Brain microvascular endothelial cell (primary cell): ENCODE measurements around the gene HOXA10.

ENCODE experiments used
- DNase-seq: peaks from one replicate; pipeline ENCODE4 v3.0.0-alpha.2; 2020
- H3K27ac ChIP-seq: fragments of 250-450 bp; sonication (Bioruptor Pico); 2 replicates; pipeline ENCODE4 v1.5.1; 2020; ENCODE audit warnings: mild to moderate bottlenecking, moderate library complexity
- H3K27me3 ChIP-seq: fragments of 250-450 bp; sonication (Bioruptor Pico); replicated peaks from 2 replicates; pipeline ENCODE4 v1.5.1; 2020; ENCODE audit warnings: mild to moderate bottlenecking
- H3K36me3 ChIP-seq: fragments of 250-450 bp; sonication (Bioruptor Pico); replicated peaks from 2 replicates; pipeline ENCODE4 v1.5.1; 2020; ENCODE audit warnings: mild to moderate bottlenecking
- H3K4me3 ChIP-seq: 2 replicates; pipeline ENCODE4 v1.5.1; 2011; ENCODE audit warnings: low read depth, mild to moderate bottlenecking, control low read depth, low read length, moderate library complexity
- in situ Hi-C: cut with HindIII; loops from 2 replicates; pipeline ENCODE4 v1.10.0; 2017; ENCODE audit warnings: low sequenced_read_pairs, low pct_ligation_motif_present
- TF ChIP-seq, protein P1 (sequence below): IDR thresholded peaks from 2 replicates; pipeline ENCODE4 v1.5.1; 2011; ENCODE audit warnings: low read depth, mild to moderate bottlenecking, moderate library complexity, low read length, control low read depth, inconsistent platforms; ENCODE audit errors: missing control alignments

Gene HOXA10

DNA sequence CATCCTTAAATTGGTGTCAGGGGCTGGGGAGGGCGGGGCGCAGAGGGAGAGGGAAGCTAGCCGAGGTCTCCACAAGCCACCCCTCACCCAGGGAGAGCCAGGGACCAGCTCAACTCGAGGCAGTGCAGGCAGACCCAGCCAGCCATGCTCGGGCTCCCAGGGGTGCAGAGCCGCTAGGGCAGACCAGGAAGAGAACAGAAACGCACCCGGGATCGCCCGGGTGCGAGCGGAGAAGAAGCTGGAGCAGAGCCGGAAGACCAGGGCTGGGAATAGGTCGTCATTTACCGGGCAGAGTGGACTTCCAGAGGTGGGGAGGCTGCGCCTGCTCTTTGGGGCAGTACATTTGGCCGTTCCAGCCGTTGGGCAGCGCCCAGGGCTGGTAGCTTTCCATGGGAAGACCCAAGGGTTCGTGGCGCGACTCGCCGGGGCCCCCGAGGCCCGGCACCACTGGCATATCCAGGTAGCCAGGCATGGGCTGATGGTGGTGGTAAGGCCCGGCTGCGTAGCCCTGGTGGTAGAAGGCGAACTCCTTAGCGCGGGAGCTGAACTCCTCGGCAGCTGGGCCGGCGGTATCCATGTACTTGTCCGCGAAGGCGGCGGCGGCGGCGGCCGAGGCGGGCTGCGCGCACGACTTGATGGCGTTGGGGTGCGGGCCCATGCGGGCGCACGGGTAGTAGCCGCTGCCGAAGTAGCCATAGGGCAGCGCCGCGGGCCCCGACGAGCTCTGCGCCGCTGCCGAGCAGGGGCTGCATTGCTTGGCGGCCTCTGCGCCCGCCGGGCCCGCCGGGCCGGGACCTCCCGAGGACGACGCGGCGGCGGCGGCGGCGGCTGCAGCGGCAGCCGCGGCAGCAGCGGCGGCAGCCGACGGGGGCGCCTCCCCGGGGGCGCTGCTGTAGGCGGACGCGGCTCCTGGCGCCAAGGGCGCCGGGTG, 25.0 kb upstream of the HOXA10 start:
- Histone ChIP-seq H3K4me3 (no peak overlapping the region), H3K27me3 (peaks cover 91% of the 10 kb centered on the region), H3K27ac (no peak overlapping the region), H3K36me3 (no peaks in the 10 kb centered on the region)
- in situ Hi-C loops, result no loop called here
- TF ChIP-seq, protein P1, sequence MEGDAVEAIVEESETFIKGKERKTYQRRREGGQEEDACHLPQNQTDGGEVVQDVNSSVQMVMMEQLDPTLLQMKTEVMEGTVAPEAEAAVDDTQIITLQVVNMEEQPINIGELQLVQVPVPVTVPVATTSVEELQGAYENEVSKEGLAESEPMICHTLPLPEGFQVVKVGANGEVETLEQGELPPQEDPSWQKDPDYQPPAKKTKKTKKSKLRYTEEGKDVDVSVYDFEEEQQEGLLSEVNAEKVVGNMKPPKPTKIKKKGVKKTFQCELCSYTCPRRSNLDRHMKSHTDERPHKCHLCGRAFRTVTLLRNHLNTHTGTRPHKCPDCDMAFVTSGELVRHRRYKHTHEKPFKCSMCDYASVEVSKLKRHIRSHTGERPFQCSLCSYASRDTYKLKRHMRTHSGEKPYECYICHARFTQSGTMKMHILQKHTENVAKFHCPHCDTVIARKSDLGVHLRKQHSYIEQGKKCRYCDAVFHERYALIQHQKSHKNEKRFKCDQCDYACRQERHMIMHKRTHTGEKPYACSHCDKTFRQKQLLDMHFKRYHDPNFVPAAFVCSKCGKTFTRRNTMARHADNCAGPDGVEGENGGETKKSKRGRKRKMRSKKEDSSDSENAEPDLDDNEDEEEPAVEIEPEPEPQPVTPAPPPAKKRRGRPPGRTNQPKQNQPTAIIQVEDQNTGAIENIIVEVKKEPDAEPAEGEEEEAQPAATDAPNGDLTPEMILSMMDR, result no peak
- DNase-seq, result no peak

DNA sequence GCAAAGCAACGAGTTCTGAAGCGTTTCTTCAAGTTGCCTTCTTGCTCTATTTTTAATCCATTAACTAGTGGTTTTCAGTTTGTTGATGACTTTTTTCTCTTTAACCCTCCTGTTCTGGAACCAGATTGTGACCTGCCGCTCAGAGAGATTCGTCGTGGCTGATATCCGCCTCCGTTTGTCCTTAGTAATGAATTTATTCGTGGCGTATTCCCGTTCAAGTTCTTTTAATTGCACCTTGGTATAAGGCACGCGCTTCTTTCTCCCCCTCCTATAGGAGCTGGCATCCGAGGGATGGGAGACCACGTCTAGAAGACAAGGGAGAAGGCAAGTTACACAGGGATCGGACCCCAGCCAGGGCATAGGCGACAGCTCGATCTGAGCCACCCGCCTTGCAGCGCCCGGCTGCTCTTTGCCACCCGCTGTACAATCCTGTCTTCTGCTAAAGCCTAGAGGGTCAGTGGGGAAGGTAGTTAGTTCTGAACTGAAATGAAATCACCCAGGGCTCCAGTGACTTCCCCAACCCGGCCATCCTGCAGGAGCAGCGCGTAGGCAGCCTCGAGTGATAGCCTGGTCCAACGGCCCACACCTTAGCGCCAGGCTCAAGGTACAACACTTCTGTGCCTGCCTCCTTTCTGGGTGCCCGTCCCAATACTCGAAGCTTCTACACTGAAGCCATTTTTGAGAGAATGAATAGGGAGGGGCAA, 24.2 kb upstream of the HOXA10 start:
- in situ Hi-C loops, result no loop called here
- H3K27ac ChIP-seq, result no peak overlapping the region
- H3K4me3 ChIP-seq, result no peak overlapping the region
- peaks cover 91% of the 10 kb centered on the region for H3K27me3 ChIP-seq
- DNase-seq, result no peak
- no peaks in the 10 kb centered on the region for H3K36me3 ChIP-seq
- TF ChIP-seq, protein P1, result no peak

DNA sequence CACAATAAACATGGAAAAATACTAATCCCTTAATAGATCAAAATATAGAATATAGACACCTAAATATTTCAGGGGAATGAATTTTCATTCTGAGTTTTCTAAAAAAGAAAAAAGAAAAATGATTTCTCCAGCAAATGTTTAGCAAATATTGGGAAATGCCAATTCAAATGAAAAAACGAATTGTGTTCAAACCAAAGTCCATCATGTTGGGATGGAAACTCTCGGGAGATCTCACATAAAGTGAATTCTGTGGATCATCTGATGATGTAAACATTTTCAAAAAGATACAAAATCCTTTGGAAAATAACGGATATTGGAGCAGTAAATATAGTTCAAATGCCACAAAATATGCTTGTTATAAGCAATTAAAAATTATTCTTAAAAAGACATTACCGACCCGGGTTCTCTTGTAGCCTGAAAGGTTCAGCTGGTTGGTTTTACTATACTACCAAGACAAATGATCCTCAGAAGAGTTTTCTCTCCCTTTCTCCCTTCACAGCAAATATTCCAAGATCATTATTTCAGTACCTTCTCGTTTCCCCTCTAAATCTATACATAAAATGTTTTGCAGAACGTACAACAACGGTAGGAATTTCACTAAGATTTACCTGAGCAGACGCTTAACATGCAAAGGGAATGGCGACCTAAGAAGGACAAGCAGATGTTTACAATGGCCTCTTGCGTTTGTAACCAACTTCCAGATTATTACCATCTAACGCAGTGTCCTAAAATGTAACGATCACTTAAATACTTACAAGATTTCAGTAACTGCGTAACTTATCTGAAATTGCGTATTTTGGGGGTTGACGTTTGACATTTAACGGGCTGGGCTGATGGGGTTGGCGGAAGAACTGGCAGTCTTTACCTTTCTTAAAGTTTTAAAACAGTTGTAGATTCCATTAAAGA, 23.3 kb upstream of the HOXA10 start:
- no peak overlapping the region for H3K4me3 ChIP-seq
- in situ Hi-C loops, result no loop called here
- no peaks in the 10 kb centered on the region for H3K36me3 ChIP-seq
- TF ChIP-seq, protein P1, result no peak
- peaks cover 92% of the 10 kb centered on the region for H3K27me3 ChIP-seq
- DNase-seq, result no peak
- no peak overlapping the region for H3K27ac ChIP-seq

DNA sequence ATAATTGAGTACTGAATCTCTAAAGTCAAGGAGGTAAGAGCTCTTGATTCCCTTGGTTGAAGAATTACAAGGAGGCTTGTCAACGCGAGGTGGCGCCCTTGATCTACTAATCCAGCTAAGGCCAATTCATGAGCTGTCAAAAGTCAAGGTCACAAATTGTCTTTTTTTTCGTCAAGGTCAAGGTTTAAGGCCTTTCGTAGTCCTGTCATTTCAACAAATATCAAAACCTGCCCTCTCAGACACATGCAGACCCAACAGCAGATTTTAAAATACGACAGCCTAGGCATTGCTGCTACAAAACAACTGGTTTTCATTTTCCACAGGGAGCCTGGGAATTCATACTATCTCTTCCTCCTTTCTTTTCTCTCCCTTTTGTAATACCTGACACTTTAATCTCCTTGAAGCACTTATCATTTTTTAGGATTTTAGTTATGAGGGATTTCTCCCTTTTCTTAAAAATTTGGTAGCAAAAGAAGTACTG, 22.2 kb upstream of the HOXA10 start:
- Histone ChIP-seq H3K27ac (no peak overlapping the region), H3K4me3 (no peak overlapping the region), H3K36me3 (no peaks in the 10 kb centered on the region), H3K27me3 (peaks cover 92% of the 10 kb centered on the region)
- TF ChIP-seq, protein P1, result peak; percentile 84
- peak; percentile 67 for DNase-seq
- in situ Hi-C loops, result no loop called here

DNA sequence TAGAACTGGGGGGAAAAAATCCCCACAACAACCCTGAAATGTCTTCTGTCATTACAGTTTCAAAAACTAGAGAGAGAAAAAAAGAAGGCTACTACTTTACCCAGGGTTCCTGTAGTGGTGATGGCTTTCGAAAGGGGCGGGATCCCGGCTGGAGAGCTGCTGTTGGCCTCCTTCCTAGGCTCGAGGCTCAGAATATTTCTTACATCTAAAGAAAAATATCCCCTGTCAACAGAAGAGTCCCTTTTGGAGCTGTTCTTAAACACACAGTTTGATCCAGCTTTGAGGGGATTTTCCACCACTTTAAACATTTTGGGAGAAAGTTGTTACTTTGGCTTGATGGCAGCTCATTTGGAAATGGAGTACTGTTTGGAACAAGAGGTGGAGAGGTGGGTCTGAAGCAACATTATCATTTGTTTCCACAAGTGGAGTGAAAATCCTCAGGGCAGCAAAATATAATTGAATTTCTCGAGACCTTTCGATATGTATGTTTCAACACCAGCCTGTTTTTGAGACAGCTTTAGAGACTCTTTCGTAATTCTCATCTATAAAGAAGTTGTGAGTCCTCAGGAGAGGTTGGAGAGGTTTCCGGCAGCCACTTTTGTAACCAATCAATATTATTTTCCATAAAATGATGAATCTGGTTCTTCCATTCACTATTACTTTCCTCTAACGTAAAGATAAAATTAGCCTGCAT, 20.7 kb upstream of the HOXA10 start:
- no peaks in the 10 kb centered on the region for H3K36me3 ChIP-seq
- no peak overlapping the region for H3K27ac ChIP-seq
- no peak for DNase-seq
- peaks cover 92% of the 10 kb centered on the region for H3K27me3 ChIP-seq
- in situ Hi-C loops, result no loop called here
- TF ChIP-seq, protein P1, result no peak
- no peak overlapping the region for H3K4me3 ChIP-seq
